Measurements from ENCODE around the gene EYA4. TPM values are rescaled to one million over a fixed set of nuclear protein-coding genes. Genes with fewer than 3 reads are reported as not detected.
A peak's percentile ranks its signal among the peaks of the same experiment; 100 is the strongest.

The EYA4 gene, protein sequence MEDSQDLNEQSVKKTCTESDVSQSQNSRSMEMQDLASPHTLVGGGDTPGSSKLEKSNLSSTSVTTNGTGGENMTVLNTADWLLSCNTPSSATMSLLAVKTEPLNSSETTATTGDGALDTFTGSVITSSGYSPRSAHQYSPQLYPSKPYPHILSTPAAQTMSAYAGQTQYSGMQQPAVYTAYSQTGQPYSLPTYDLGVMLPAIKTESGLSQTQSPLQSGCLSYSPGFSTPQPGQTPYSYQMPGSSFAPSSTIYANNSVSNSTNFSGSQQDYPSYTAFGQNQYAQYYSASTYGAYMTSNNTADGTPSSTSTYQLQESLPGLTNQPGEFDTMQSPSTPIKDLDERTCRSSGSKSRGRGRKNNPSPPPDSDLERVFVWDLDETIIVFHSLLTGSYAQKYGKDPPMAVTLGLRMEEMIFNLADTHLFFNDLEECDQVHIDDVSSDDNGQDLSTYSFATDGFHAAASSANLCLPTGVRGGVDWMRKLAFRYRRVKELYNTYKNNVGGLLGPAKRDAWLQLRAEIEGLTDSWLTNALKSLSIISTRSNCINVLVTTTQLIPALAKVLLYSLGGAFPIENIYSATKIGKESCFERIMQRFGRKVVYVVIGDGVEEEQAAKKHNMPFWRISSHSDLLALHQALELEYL
- 6.1 and 12.0 TPM in 2 replicates for total RNA-seq (2014; rRNA removed; shearing (Covaris generic); ENCODE audit: low replicate concordance)

DNA sequence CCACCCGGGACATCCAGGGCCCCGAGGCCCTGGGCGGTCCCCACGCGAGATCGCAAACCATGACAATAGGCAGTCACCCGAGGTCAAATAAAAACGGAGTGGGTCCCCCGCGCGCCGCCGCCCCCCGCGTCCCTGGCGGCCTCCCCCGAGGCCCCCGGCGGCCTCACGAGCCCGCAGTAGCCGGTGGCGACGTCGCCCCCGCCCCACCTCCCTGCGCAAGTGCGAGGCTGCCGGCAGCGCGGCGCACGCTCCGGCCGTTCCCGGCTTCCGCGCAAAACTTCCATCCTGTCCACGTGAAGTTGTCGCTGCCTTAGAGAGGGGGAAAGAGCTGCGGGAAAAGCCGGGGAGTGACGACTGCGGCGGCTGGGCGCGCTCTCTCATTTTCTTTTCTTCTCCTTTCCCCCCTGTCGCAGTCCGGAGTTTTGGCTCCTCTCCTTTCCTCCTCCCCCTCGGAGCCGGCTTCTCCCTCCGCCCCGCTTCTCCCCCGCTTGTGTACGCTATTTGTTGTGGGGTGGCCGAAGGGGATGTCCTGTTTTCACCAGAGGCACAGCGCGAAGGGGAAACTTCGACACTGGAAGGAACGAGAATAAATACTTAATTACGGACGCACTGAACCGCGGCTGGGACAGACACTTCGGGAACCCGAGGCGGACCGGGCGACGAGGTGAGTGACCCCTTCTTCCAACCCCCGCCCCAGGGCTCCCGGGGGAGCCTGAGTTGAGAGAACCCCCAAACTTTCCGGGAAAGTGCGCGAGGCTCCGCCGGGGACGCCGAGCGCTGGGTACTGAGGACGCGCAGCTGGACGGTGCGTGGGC, at the start of gene EYA4:
EYA4 (plus strand) TSS at position 272 of the 815 bp plus-strand sequence. CDS start 33,424 bp downstream, outside the sequence.
- Histone ChIP-seq H3K27me3 (no peaks in the 10 kb centered on the region), H3K9me3 (no peaks in the 10 kb centered on the region), H3K36me3 (no peaks in the 10 kb centered on the region), H3K4me3 (peak within 1 kb of the TSS; percentile 65)
- peak; percentile 78 for DNase-seq

DNA sequence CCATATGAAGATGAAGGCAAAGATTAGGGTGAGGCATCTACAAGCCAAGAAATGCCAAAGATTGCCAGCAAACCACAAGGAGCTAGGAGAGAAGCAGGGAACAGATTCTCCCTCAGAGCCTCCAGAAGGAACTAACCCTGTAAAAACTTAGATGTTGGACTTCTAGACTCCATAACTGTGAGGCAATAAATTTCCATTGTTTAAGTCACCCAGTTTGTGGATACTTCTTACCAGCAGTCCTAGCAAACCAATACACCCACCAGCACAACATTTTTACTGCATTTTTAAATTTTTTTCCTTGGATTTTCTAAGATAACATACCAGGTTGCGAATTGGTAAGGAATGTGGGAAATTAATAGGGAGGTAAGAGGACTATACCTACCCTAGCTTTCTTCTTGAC, 47.8 kb upstream of the EYA4 start:
- Histone ChIP-seq H3K4me3 (no peak overlapping the region), H3K9me3 (peaks cover 5% of the 10 kb centered on the region; the same call in 1 of the 2 replicates), H3K27me3 (no peaks in the 10 kb centered on the region), H3K36me3 (no peaks in the 10 kb centered on the region)
- DNase-seq: no peak

DNA sequence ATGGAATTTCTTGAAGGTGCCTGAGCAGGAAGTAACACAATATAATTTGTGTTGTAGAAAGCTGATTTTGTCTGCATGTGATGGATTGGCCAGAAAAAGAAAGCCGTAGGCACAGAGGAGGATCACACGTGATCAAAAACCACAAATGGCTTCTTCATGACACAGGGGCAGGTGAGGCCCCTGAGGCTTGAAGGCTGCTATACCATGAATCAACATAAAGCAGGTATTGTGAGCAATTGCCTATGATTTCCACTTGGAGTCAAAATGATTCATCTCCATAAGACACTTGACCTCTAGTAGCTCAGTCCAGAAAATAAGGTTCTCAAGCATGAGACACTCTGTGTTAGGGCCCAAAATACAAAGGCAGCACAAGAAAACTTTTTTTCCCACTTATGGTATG, 42.4 kb upstream of the EYA4 start:
- H3K4me3 ChIP-seq: no peak overlapping the region
- H3K9me3 ChIP-seq: peaks cover 5% of the 10 kb centered on the region; the same call in 1 of the 2 replicates
- no peaks in the 10 kb centered on the region for H3K27me3 ChIP-seq
- DNase-seq: no peak
- H3K36me3 ChIP-seq: no peaks in the 10 kb centered on the region

DNA sequence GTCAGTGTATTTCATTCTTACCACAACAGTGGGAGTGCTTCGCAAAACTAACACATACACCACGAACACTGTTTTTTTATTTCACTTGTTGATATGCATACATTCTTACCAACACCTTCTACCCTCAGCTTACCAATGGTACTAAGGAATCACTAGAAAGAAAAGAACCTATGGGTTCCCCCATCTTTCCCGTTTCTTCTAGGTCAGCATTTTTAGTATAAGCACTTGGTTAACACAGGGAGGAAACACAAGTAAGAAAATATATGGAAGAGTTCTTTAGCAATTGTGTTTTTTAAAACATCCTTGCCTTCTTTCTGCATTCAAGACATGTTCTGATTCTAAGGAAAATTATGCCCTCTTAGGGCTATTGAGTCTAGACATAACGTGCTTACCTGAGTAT, 39.9 kb upstream of the EYA4 start:
- Histone ChIP-seq H3K4me3 (no peak overlapping the region), H3K9me3 (no peaks in the 10 kb centered on the region), H3K27me3 (no peaks in the 10 kb centered on the region), H3K36me3 (no peaks in the 10 kb centered on the region)
- DNase-seq: no peak

DNA sequence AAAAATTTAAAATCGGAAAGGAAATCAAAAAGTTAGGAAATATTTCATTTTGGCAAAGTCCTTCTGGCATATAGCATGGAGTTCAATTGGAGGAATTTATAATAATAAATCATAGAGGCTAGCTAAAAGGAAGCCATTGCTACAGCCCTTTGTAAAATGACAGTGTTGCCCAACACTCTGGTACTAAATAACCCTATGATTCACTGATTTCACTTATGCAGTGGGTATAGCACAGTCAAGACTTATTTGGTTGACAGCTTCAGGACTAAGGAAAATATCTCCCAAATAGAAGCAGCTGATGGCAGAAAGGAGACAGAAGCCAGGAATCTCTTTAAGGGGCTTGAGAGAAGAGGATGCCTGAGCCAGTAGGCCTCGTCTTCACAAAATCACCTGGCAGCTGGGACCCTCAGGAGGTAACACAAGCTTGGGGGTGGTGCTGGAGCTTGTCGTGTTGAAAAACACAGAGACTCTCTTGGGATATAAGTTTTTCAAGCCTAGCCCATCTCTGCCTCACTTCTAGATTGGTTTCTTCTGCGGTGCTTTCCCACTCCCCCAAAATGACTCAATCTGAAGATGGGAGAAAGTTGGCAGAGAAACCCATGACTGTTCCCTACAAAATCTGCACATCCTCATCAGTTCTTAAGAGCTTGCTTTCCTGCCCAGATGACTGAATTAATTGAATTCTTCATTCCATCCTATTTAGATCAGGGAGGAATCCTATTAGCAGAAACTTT, 38.4 kb upstream of the EYA4 start:
- Histone ChIP-seq H3K4me3 (no peak overlapping the region), H3K9me3 (no peaks in the 10 kb centered on the region), H3K36me3 (no peaks in the 10 kb centered on the region), H3K27me3 (no peaks in the 10 kb centered on the region)
- DNase-seq: peak; percentile 39

DNA sequence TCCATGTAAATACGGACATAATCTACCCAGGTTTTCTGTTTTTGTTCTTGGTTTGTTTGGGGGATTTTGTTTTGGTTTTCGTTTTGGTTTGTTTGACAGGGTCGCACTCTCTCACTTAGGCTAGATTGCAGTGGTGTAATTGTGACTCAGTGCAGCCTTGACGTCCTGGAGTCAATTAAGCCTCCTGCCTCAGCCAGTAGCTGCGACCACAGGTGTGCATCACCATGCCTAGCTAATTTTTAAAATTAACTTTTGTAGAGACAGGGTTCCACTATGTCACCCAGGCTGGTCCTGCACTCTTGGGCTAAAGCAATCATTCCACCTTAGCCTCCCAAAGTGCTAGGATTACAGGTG, 37.8 kb upstream of the EYA4 start:
- DNase-seq: peak; percentile 22
- H3K9me3 ChIP-seq: no peaks in the 10 kb centered on the region

DNA sequence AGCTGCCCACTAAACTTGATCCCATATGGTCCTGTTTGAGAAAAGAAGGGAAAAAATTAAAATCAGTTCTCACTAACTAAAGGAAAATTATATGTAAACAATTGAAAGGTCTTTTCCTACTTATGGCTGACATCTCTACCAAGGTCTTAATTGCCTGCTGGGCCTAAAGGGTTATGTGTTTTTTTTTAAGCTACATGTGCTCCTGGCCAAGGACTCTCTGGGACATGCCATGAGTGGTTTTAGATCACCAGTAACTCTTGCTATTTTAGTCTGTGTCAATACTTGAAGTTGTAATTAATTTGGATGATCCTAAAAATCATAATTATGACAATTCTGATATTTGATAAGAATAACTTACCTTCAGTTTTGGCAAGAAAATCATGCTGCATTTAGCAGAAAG, 35.9 kb upstream of the EYA4 start:
- Histone ChIP-seq H3K9me3 (peaks cover 7% of the 10 kb centered on the region), H3K4me3 (no peak overlapping the region), H3K27me3 (no peaks in the 10 kb centered on the region), H3K36me3 (no peaks in the 10 kb centered on the region)
- DNase-seq: no peak

More for the DNA sequence above, 37.8 kb upstream of the EYA4 start:
- H3K4me3 ChIP-seq: no peak overlapping the region
- H3K27me3 ChIP-seq: no peaks in the 10 kb centered on the region
- H3K36me3 ChIP-seq: no peaks in the 10 kb centered on the region

DNA sequence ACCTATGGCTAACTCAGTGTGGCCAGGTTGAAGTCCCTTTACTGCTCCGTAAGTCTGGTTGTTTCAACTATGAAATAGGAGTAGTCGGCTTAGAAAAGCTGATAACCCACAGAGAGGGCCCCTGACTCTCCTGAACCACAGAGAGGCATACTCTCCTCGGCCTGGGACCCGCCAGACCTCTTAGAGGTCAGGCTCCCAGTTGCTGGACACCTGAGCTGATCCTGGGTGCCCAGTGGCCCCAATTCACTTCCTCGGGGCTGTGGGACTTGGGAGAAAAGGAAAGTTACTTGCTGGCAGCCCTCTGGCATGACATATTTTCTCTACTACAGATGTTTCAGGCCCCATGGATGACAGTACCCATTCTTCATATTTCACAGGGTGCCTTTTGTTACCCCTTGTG, 34.2 kb upstream of the EYA4 start:
- Histone ChIP-seq H3K4me3 (no peak overlapping the region), H3K36me3 (no peaks in the 10 kb centered on the region), H3K9me3 (peaks cover 7% of the 10 kb centered on the region), H3K27me3 (no peaks in the 10 kb centered on the region)
- DNase-seq: no peak

DNA sequence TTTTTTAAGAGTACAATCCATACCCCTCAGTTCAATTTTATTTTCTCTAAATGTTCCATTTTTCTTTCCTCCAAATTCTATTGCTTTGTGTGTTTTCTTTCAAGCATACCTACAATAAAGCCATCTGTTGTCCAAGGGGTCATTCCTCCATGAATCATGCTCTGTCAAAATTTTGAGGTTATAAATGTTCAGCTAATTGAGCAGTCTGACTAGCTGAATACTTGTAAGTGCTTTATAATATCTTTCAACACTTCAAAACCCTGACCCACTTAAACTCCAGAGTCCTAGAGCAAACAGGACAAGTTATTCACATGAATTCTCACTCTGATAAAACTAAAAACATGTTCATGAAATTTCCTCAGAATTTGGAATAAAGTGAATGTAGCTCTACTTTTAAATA, 33.4 kb upstream of the EYA4 start:
- Histone ChIP-seq H3K9me3 (peaks cover 7% of the 10 kb centered on the region), H3K4me3 (no peak overlapping the region)

DNA sequence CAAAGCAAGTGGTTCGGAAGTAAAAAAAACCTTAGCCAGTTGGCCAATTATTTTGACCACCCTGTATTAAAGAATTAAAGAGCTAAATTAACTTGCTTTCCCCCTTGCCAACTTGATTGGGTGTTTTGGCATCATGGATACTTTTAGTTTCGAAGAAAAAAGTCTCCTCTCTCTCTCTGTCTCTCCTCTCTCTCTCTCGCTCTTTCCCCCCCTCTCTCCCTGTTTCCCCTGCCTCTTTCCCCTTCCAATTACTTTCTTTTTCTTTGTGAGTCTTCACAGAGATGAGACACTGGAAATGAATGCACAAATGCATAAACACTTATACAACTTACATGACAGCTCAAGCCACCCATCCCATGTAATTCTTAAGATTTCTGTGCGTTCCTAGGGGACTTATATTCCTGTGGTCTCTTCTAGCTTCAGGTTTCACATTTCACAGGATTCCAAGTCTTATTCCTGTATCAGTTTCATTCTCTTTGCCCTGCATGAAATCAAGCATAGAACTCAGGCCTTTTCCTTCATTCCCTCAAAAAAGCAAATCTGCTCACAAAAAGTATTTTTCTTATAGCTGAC, 32.9 kb upstream of the EYA4 start:
- Histone ChIP-seq H3K27me3 (no peaks in the 10 kb centered on the region), H3K36me3 (no peaks in the 10 kb centered on the region), H3K9me3 (peaks cover 7% of the 10 kb centered on the region), H3K4me3 (no peak overlapping the region)
- DNase-seq: no peak

More for the DNA sequence above, 33.4 kb upstream of the EYA4 start:
- H3K27me3 ChIP-seq: no peaks in the 10 kb centered on the region
- no peak for DNase-seq
- H3K36me3 ChIP-seq: no peaks in the 10 kb centered on the region

DNA sequence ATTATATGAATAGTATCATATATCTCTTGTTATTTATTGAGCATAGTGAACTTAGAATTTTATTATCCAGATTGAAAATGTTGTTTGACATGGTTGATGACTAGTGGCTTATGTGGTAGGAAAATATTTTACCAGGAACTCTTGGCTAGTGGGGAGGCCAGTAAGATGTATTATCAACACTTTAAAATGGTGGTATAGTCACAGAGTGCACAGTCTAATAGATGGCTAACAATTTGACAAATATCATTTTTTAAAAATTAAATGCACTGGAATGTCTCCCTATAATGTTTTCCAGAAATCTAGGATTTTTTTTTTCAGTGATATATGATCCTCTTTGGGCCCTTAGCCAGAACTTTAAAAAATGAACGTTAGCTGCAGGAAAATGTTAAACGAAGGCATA, 26.9 kb upstream of the EYA4 start:
- peaks cover 7% of the 10 kb centered on the region for H3K9me3 ChIP-seq
- H3K27me3 ChIP-seq: no peaks in the 10 kb centered on the region
- no peak overlapping the region for H3K4me3 ChIP-seq
- no peaks in the 10 kb centered on the region for H3K36me3 ChIP-seq
- DNase-seq: no peak

DNA sequence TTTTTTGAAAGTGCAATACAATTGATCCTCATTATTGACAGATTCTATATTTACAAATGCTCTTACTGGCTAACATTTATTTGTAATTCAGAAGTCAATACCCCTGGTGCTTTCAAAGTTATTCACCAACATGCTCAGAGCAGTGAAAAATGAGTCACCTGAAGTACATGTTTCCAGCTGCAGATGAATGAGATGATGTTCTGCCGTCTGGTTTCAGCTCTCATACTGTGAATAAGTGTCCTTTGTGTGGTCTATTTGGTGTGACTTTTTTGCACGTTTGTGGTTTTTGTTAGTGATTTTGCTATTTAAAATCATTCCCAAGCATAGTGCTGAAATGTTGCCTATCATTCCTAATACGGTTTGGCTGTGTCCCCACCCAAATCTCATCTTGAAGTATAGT, 22.3 kb upstream of the EYA4 start:
- no peaks in the 10 kb centered on the region for H3K36me3 ChIP-seq
- no peaks in the 10 kb centered on the region for H3K27me3 ChIP-seq
- no peak overlapping the region for H3K4me3 ChIP-seq
- DNase-seq: no peak
- H3K9me3 ChIP-seq: no peaks in the 10 kb centered on the region

DNA sequence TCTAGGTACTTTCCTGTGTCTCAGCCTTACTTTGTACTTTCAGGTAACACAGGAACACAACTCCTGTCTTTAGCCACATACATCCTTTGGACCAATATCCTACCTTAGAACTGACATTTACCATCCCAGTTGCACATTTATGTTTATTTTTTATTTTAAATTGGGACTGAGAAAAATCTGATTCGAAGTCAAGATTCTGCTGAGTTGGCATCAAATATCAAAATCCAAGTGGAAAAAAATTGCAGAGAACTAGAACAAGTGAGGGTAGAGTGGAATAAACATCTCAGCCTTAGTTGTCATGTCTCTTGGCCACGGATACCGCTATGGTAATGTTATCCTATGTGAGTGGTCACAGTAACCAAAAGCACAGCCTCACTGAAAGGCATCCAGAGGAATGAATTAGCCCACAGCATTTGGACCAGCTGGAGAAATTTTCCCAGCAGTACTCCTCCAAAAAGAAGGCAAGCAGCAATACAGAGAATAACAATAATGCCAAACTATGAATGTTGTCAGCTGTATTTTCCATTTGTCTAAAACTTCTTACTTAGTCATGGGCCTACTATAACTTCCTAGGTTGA, 17.6 kb upstream of the EYA4 start:
- H3K27me3 ChIP-seq: no peaks in the 10 kb centered on the region
- H3K4me3 ChIP-seq: no peak overlapping the region
- no peaks in the 10 kb centered on the region for H3K36me3 ChIP-seq
- DNase-seq: no peak
- no peaks in the 10 kb centered on the region for H3K9me3 ChIP-seq

DNA sequence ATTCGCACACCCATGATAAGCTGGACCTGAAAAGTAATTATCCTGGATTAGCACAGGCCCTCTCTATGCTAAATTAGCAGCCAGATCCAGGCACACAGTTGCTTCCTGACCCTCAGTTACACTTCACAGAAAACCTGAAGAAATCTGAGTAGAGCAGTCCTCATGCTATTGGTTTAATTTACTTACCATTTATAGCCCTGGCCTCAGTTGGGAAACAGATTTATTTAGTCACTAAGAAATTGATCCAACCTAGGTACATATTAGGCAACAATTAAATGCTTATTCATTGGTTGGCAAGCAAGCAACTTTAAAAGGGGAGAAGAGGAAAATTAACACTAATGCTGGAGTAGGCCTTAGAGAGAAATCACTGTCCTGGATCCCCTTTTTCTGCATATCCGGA, 15.6 kb upstream of the EYA4 start:
- no peaks in the 10 kb centered on the region for H3K36me3 ChIP-seq
- no peak for DNase-seq
- H3K4me3 ChIP-seq: no peak overlapping the region
- no peaks in the 10 kb centered on the region for H3K9me3 ChIP-seq
- H3K27me3 ChIP-seq: no peaks in the 10 kb centered on the region

DNA sequence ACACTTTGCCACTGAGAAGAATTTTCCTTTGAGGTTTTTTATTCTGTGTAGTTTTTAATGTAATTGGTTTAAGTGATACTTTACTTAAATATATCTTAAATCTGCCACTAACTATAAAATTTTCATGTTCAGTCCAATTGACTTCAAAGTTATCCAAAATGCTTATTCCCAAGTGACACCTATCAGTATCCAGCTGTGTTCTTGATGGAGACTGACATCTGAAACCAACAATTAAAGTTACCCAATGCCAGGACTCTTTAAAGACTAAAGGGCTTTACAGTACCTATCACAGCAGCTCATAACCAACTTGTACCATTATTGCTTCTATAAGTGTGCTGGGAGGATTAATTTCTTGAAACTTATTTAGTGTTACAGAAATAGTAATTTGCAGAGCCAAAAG, 13.8 kb upstream of the EYA4 start:
- H3K36me3 ChIP-seq: no peaks in the 10 kb centered on the region
- H3K9me3 ChIP-seq: no peaks in the 10 kb centered on the region
- H3K27me3 ChIP-seq: no peaks in the 10 kb centered on the region
- no peak overlapping the region for H3K4me3 ChIP-seq
- no peak for DNase-seq

DNA sequence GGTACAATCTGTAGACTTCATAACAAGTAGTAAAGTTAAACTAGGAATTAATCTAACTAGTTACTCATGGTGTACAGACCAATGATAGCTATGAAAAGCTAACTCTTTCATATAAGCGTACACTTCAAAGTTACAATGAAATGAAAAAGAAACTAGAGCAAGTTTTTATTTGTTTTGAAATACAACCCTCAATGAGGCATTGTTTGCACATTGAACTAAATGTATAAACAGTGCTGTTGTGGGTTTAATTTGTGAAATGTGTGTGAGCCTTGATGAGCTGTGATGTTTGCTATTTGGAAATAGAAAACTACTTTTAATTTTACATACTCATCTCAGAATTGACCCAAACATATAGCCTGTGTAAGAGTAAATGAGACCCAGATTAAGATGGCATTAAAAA, 11.1 kb upstream of the EYA4 start:
- Histone ChIP-seq H3K9me3 (no peaks in the 10 kb centered on the region; the same call in 1 of the 2 replicates), H3K36me3 (no peaks in the 10 kb centered on the region), H3K27me3 (no peaks in the 10 kb centered on the region), H3K4me3 (no peak overlapping the region)
- no peak for DNase-seq
